Measurements from ENCODE around the gene KAT7.

Gene KAT7

DNA sequence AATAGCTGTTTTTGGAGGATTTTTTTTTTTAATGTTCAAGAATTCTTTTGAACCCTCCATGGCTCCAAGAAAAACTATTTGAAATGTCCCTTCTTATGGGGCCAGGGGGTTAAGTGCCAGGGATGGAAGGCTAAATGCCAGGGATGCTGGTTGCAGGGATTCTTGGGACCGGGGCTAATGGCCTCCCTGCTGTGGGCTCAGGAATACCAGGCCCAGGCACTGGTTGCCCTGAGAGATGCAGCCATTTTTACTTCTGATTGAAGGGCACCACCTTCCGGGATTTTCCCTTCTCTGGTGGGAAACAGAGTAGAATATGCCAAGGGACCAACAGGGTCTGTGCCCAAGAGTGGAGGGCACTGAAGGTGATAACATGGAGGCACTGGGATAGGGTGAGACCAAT lies 10.9 kb upstream of the KAT7 start:
- no peak for DNase-seq
- in situ Hi-C loops (cut with HindIII; ENCODE audit: low pct_ligation_motif_present, low sequenced_read_pairs), result no loop called here
- Histone ChIP-seq H3K27ac (no peak overlapping the region), H3K27me3 (replicated peaks) (no peaks in the 10 kb centered on the region), H3K4me3 (ENCODE audit: low read depth, low read length) (no peak overlapping the region), H3K36me3 (replicated peaks) (no peaks in the 10 kb centered on the region)
- TF ChIP-seq, protein P1, sequence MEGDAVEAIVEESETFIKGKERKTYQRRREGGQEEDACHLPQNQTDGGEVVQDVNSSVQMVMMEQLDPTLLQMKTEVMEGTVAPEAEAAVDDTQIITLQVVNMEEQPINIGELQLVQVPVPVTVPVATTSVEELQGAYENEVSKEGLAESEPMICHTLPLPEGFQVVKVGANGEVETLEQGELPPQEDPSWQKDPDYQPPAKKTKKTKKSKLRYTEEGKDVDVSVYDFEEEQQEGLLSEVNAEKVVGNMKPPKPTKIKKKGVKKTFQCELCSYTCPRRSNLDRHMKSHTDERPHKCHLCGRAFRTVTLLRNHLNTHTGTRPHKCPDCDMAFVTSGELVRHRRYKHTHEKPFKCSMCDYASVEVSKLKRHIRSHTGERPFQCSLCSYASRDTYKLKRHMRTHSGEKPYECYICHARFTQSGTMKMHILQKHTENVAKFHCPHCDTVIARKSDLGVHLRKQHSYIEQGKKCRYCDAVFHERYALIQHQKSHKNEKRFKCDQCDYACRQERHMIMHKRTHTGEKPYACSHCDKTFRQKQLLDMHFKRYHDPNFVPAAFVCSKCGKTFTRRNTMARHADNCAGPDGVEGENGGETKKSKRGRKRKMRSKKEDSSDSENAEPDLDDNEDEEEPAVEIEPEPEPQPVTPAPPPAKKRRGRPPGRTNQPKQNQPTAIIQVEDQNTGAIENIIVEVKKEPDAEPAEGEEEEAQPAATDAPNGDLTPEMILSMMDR (IDR thresholded peaks at IDR 0.05; ENCODE audit: low read depth, low read length, missing control alignments), result no peak

DNA sequence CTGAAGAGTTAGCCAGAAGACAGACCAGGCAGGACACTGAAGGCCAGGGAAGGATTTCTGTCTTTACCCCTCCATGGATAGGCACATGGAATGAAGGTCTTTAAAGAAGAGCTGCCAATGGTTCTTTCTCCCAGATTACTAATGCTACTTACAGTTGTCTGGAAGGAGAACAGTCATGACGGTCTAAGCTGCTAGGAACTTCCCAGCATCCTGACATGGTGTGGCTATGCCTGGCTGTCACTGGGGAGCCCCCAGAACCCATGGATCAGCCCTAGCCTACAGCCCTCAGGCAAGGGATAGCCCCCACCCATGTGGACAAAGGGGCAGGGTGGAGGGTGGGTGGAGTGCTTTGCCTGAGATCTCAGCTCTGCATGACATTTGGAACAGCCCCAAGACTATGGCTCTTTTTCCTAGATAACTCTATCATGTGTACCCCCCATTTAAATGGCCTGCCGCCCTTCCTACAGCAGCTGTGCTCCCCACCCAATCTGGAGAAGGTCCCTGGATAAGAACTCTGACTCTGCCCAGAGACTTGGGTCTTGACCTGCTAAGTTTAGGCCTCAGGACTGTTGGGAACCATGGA lies 9.2 kb upstream of the KAT7 start:
- H3K4me3 ChIP-seq (ENCODE audit: low read depth, low read length), result no peak overlapping the region
- no peak for DNase-seq
- TF ChIP-seq, protein P1 (IDR thresholded peaks at IDR 0.05; ENCODE audit: low read depth, low read length, missing control alignments), result no peak
- no peaks in the 10 kb centered on the region for H3K27me3 ChIP-seq (replicated peaks)
- in situ Hi-C loops (cut with HindIII; ENCODE audit: low pct_ligation_motif_present, low sequenced_read_pairs), result no loop called here
- no peaks in the 10 kb centered on the region for H3K36me3 ChIP-seq (replicated peaks)
- no peak overlapping the region for H3K27ac ChIP-seq

DNA sequence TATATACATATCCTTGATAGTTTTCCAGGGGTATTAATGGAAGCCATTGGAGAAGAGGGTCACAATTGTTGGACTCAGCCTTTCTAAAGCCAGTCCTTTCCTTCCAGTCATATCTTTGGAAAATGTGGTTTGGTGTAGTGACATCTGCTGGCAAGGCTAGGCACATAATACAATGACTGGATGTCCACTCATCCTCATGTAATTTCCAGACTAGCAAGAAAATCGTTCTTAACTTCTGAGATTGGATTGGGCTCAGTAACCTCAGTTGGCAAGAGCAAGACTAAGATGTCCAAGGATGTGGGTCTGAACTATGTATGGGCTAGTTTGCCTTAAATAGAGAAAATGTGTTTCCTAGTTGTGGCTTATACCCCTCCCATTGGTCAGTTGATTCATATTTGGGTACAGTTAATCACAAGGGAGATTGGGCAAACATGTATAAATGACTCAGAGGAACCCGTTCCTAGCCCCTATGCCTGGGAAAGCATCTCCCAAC lies 8.7 kb upstream of the KAT7 start:
- TF ChIP-seq, protein P1 (IDR thresholded peaks at IDR 0.05; ENCODE audit: low read depth, low read length, missing control alignments), result peak; percentile 68
- DNase-seq, result peak; percentile 67
- Histone ChIP-seq H3K4me3 (ENCODE audit: low read depth, low read length) (no peak overlapping the region), H3K27me3 (replicated peaks) (no peaks in the 10 kb centered on the region), H3K36me3 (replicated peaks) (no peaks in the 10 kb centered on the region), H3K27ac (no peak overlapping the region)
- in situ Hi-C loops (cut with HindIII; ENCODE audit: low pct_ligation_motif_present, low sequenced_read_pairs), result no loop called here

DNA sequence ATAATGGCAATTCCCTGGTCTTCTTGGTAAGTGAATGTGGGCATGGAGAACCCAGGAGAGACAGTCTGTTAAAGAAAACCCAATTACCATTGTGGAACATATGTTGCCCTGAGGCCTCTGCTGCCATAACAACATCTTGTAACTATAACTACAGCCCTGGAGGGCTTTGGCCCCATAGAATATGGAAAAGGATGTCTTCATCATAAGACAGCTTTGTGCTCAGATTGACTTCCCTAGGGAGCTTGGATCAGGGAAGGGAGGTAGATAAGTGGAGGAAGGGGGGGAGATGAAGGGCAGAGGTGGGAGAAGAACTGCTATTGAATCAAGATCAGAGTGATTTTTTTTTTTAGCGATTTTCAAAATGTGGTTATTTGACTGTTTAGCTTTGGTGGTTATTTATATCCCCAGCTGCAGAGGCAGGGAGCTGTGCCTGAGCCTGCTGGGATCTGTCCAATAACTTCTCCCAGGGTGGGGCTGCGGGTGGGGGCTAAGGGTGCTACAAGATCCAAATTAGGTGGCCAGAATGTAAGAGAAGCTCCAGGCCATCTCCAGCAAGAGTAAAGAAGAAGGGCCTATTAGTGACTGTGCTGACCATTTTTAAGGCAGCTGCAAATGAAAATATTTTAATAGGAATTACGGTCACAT lies 5.3 kb upstream of the KAT7 start:
- H3K36me3 ChIP-seq (replicated peaks), result no peaks in the 10 kb centered on the region
- H3K4me3 ChIP-seq (ENCODE audit: low read depth, low read length), result no peak overlapping the region
- DNase-seq, result no peak
- no peaks in the 10 kb centered on the region for H3K27me3 ChIP-seq (replicated peaks)
- in situ Hi-C loops (cut with HindIII; ENCODE audit: low pct_ligation_motif_present, low sequenced_read_pairs), result no loop called here
- TF ChIP-seq, protein P1 (IDR thresholded peaks at IDR 0.05; ENCODE audit: low read depth, low read length, missing control alignments), result no peak
- no peak overlapping the region for H3K27ac ChIP-seq

DNA sequence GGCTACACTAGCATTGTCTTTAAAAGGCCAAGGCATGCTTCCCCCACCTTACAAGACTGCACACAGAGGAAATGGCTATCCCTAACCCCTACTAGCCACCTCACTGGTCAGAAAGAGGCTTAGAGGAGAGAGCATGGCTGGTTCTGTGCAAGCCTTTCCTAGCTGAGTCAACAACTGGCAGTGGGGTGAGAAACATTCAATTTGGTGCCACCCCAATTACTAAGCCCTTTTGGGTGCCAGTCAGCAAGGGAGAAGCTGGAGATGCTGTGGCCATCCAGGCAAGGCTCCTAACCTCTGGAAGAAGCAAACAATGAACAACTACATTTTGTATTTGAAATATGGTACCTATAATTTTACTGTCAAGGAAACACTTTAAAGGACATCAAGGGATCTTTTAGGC lies 4.7 kb upstream of the KAT7 start:
- Histone ChIP-seq H3K27me3 (replicated peaks) (no peaks in the 10 kb centered on the region), H3K4me3 (ENCODE audit: low read depth, low read length) (no peak overlapping the region), H3K36me3 (replicated peaks) (peaks cover 2% of the 10 kb centered on the region), H3K27ac (no peak overlapping the region)
- no peak for DNase-seq
- in situ Hi-C loops (cut with HindIII; ENCODE audit: low pct_ligation_motif_present, low sequenced_read_pairs), result no loop called here
- TF ChIP-seq, protein P1 (IDR thresholded peaks at IDR 0.05; ENCODE audit: low read depth, low read length, missing control alignments), result no peak

Measured in brain microvascular endothelial cell (primary cell).